Right lung (tissue), 5 donors: ENCODE results near the gene CXCL14. TPM values are rescaled to one million over a fixed set of nuclear protein-coding genes. Genes with fewer than 3 reads are reported as not detected.
A peak's percentile ranks its signal among the peaks of the same experiment; 100 is the strongest.

ENCODE experiments used
- DNase-seq, 2 donors: peaks; one replicate each; pipeline ENCODE4 v3.0.0-alpha.2; 2013
- polyA plus RNA-seq, 5 donors: library from polyadenylated mRNA; unstranded; fragments of 120-200 nt; gene quantifications; one replicate each; pipeline versions ENCODE4 v1.2.1 to v1.2.3, GENCODE V29; 2013; ENCODE audit warnings: inconsistent platforms in 1 of 5, low replicate concordance in 1 of 5; ENCODE audit not compliant: insufficient read length in 5 of 5, insufficient read depth in 1 of 5

CXCL14 gene
- polyA plus RNA-seq, 5 donors: 37.9 to 76.3 (median 55.7) TPM

DNA sequence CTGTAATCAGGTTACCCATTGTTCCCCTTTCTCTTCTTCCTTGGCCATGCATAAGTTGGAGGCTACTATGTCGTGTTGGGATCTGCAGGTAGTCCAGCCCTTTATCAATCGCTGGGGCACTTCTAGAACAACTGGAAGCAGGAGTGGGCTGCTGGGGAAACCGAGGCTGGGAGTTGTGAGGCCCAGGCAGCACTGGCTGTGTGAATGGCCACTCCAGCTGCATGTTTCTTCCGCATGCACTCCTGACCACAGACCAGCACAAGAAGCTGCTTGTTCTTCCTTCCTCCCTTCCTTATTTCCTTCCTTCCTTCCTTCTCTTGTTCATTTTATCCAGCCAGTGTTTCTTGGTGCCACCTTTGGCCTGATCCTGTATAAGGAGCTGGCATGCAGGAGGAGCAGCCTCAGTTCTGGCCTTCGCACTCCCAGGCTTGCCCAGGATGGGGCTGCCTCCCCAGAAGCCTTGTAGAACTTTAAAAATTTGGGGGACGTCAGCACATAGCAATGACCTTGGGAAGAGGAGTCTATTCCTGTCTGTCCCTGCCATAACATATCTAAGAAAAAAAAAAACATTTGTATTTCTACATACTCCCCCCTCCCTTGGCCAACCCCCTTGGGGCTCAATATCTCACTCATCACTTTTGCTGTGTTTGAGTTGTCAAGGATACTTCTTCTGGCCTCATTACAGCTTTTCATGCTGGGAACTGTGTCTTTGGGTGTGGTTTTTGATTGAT, 20.8 kb upstream of the CXCL14 start:
- DNase-seq: no peak

DNA sequence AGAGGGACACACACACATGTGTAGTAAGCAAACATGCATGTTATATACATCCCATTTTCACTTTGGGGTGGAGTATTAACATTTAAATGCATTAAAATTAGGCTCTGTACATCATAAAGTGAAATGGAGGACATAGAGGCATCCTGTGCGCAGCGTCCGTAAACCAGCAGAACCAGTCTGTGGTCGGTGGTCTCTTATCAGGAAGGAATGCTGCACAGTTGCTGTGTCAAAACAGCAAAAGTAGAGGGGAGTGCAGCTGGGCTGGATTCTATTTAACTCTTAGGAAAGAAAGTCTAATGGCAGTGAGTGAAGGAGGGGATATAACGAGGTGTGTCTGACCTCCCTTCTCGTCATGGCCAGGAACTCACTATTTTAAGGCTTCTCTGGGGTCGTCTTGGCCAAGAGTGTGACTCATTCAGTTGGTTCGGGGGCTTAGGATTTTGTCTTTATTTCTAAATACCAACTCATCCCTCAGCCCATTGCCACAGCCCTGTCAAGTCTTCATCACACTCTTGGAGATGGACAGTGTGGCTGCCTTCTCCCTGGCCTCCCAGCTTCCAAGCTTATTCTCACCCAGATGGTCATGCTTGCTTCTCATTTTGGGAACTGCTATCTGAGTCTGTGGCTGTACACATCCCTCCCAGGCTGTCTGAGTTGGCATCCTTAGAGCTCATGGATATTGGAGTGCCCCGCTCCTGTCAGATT, 20.1 kb upstream of the CXCL14 start:
- no peak for DNase-seq

DNA sequence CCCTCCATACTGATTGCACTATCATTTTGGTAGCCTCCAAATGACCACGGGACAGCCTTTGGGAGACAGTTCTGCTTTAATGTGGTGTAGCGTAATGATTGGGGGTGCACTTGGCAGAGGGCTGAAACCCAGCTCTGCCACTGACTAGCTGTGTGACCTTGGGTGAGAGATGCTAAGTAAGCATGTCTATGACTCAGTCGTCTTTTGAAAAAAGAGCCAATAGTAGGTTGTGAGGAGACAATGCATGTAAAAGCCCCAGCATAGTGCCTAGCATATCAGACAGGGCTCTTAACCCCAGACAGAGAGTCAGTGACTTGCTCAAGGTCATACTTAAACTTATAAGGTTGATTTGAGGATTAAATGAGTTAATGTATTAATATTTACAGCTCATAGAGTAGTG, 18.0 kb upstream of the CXCL14 start:
- DNase-seq: no peak

DNA sequence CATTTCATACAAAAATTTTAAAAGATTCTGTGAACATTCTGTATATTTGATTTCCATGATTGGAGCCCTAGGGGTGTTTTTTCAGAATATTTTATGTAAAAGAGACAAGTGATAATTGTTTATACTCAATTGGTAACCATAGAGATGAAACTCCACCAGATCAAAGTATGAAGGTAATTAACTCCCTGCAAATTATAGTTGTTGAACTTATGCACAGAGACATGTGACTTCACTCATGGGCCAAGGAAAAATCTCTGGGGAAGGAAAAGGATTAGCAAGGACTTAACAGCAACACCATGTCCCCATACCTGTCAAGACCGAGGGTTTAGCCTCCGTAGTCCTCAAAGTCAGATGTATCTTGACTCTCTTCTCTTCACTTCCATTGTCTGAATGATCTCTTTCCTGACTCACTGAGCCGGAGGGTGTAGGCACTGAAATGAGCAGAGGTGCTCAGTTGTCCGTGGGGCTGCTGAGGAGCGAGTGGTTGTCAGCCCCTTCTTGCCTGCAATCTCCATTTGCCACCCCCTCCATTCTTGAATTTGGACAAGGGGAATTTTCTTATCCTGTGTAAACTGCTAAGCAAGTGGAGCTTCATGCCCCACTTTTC, 17.5 kb upstream of the CXCL14 start:
- no peak for DNase-seq

DNA sequence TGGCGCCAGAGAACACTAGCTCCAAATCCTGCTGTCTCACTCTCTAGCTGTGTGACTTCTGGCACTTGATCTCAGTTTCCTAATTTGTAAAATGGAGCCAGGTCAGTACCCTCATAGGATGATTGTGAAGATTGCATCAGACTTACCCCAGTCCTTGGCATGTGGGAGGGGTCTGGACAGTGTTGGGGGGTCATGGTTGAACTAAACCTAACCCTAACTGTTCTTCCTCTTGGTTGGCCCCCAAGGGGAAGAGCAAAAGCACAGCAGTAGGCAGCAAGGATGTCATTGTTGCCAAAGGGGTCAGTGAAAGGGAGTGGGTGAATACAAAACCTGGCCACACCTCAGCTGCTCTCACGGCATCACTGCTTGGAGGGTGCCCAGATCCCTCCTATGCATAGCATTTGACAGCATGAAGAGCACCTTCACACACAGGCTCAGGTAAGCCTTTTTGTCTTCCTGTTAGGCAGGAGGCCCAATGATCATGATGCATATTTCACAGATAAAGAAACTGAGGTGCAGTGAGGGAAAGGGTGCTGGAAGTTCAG, 15.7 kb upstream of the CXCL14 start:
- DNase-seq: no peak

DNA sequence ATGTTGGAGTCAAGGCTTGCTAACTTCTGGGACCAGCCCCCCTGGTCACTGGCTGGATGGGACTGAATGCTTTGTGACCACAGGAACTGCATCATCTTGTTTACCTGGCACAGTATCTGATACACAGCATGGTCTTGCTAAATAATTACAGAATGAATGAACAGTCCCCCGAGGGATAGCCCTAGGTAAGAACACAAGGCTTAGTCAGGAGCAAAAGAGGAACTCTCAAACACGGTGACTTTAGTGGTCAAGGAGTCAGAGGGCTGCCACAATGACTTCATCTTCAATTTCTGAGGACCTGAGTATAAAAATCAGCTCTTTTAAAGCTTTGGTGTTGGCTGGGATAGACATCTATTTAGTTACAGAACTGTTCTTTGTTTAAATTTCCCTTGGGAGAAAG, 15.1 kb upstream of the CXCL14 start:
- DNase-seq: no peak

DNA sequence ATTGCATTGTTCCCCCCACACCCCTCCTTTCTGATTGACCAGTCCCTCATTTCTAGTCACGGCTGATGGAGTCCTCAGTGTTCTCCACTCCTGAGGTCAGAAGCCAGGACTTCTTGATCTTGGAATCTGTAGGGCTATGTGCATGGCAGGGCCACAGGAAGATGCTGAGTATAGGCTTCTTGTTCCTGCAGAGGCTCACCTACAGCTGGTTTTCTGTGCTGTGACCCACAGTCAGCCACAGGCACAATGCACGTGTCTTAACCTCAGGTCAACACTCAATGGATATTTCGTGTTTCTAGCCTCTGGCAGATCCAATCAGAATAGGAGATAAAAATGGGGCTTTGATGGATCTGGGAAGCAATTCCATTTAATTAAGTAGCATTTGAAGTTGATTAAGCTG, 14.3 kb upstream of the CXCL14 start:
- DNase-seq: no peak

DNA sequence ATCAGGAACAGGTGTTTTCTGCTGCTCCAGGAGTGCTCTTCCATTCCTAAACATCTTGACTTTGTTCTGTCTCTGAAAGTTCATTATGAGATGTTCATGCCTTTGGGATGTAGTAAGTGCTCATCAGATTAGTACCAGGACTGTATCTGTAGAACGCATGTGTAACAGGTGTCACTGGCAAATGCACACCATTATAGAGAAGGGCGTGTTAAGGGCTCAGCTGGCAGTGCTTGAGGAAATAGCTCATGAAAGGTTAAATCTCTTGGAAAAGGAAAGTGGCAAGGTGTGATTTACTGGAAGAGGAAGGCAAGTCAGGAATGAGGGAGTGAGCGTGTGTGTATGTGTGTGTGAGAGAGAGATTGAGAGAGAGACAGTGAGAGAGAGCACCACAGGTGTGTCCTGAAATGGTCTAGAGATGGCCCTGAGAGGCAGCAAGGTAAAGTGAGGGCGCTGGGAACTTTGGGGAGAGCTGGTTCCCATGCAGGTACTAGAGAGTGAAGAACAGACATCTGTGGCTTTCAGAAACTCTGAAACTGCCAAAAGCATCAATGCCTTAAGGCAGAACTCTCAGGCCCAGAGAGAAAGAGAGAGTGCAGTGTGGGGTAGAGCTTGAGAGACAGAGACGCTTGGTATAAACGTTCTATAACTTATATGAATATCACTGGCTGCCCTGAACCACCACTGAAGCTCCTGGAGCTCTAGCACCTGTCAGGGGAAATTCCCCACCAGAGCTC, 13.7 kb upstream of the CXCL14 start:
- no peak for DNase-seq

DNA sequence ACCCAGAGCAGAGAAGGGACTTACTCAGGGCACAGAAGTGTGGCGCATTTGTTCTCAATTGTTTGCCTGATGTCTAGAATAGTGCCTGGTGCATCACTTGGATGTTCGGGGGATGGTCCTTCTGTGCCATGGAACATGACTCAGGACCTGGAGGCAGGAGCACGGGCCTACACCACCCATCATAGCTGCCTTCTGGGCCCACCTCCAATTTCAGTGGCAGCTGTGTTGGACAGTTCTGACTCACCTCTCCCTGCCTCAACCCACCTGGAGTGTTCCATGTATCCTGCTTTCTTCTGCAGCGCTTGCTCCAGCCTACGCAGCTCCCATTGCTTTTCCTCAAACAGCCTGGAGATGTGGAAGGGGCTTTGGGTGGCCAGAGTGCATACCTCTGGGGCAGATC, 12.5 kb upstream of the CXCL14 start:
- no peak for DNase-seq

DNA sequence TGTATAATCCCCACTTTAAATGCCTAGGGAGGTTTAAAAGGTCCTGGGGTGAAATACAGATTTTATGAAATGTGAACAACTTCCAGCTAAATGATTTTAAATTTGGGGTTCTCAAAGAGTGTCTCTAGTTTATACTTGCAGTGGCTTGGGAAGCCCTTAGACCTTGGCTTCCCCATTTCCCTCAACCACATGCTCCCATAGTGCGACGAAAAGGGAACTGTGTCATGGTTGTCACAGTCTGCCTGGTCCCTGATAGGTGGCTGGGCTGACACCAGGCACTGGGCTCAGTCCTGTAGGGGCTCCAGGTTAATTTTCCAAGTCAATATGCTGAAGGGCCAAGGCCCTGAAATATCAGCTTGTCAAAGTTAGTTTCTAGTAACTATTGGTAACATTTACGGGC, 10.4 kb upstream of the CXCL14 start:
- DNase-seq: no peak

DNA sequence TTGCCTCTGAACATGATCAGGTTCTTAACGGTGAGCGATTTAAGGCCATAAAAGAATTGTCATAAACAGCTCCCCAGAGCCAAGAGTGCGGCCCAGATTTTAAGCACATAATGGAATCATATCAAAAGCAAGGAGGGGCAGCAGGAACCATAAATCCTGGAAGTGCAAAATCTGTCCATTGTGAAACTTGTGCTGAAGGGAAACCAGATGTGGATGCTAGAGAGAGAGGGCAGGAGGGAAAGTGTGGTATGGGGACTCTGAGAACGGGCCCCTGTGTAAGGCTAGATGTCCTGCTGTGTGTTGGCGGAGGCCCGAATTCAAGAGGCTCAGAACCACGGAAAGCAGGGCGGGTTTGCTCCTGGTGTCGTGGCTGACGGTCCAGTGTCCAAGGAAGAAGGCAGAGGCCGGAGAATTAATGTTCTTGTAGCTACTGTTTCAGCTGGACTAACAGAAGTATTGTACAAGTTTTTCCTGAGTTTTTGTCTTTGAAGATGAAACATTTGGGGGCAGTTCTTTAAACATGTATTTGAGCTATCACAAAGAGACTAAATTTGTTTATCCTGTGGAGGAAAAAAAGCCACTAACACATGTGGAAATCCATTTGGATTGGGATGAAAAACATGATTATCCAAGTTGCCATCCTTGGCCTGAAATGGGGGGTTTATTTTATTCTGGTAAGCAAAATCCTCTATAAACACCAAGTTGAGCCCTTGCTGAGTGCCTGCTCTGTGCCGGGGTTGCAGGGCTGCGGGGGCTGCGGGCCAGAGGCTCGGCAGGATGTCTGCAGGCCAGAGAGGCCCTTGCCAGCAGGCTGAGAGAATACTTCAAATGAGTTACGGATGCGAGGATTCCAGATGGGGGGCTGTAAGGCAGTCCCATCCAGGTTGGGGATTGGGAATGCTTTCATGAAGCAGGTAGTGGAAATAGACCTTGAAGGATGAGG, 9.2 kb upstream of the CXCL14 start:
- peak; percentile 64 to 68 for DNase-seq

DNA sequence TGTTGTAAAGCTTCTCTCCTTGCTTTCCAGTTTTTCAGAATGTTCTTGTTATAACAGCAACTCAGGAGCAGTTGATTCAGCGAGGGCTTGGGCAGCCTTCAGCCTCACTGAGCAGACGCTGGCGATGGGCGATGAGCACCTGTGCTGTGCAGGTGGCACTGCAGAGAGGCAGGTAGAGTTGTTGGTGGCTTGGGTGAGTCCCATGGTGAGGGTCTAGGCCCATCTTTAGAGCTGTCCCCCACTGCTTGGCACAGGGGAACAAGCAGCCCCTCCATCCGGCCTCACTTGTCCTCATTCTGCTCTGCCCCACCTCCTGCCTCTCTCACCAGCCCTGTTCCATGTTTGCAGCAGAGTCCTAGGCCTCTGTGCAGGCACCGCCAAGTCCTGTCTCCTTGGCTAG, 6.1 kb upstream of the CXCL14 start:
- no peak for DNase-seq

DNA sequence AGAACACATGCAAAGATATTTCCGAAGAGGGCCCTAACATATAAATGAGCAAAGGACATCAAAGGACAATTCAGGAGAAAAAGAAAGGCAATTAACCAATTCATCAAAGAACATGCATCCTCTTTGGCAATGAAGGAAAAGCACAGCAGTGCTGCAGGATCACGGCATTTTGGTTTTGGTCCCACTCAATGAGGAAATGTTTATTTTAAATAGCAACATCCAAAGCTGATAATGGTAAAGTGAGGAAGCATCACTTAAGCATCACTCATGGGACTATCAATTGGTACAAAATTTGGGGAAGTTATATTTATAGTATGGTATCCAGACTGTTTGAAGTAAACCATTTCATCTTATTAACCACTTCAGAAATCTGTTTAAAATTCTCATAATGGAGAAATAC, 5.5 kb upstream of the CXCL14 start:
- DNase-seq: no peak

DNA sequence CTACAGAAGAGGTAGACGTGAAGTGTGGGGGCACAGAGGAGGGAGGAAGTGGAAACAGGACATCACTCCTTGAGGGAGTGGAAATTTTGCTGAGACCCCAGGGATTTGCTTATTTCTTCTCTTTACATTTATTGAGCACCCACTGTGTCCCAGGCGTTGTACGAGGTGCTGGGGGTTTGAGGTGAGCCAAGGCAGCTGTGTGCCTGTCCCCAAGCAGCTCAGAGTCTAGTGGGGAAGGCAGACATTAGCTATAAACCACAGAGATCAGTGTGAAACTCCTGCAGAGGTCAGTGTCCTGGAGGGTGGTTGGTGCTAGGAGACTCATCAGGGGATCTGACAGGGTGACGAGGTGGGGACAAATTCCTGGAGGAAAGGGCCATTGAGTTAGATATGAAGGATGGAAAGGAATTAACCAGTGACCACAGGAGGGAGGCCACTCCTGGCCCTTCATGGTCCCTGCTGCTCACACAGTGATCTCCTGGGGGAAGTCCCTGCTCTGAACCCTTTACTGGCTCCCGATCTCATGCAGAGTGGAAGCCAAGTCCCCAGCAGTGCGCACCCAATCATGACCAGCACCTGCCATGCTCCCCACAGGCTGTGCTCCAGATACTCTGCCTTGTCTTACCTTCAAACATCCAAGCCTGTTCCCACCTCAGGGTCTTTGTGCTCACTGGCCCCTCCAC, 3.4 kb upstream of the CXCL14 start:
- DNase-seq: no peak

DNA sequence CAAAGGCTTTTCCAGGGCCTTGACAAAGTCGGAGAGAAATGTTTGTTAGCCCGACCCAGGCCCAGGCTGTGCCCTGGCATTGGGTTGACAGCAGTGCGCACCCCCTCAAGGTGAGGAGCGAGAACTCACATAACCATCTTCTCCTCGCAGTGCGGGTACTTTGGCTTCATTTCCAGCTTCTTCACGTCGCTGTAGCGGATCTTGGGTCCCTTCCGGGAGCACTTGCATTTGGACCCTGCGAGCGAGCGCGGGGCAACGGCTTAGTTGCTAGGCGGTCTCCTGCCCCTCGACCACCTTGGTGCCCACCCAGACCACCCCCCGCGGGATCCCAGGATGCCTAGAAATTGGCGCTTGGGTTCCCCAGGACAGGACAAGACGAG, 496 bp downstream of the CXCL14 start:
- peak in 1 of 2 donors; percentile 16 for DNase-seq

DNA sequence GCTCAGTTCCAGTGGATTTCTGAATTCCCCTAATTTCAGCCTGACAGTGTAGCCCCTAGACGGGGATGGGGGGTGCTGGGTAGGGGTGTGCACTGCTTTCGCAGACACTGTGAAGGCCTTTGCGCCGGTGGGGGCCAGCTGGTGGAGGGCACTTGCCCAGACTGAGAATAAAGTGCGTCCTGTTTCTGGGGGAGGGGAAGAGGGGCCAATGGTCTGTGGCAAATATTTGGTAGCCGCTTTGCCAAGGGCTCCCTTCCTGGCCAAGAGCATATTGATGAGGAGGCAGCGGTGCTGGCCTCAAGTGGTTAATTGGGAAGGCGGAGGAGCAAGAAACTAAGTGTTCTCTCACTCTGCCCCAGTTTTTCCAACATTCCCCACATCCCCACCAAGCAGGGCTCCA, 1.4 kb downstream of the CXCL14 start:
- DNase-seq: no peak

DNA sequence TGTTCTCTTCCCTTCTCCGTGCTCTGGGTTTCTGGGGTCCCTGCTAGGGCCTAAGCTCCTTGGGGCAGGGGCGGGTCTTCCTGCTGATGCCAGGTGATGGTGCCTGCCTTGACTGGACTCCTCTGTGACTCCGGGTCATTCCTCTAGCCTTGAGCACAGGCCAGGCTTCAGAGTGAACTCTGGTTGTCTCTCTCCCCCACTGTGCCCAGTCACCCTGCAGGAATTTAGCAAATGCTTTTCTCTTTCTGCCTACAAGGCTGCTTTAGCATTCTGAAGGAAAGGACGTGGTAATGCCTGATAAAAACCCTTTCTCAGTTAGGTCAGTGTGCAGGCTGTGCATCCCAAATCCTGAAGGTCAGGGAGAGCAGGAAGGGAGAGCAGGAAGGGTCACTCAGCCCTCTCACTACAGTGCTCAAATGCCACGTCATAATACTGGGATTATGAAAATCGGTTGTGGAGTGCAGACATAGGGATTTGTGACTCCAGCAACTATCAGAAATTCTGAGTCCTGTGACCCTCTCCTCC, 2.7 kb downstream of the CXCL14 start:
- no peak for DNase-seq

DNA sequence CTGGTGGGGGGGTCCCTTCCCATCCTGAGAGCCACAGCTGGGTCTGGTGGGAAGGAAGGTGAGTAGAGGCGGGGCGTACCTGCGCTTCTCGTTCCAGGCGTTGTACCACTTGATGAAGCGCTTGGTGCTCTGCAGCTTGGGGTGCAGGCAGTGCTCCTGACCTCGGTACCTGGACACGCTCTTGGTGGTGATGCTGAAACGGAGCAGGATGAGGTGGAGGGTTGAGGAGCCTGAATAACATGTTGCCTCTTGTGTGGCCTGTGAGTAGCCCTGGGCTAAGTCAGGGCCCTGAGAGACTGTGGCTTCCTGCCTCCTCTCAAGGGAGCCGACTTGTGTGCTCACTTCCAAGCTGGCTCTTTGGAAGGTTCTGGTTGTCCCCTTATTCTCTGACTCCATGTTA, 4.3 kb downstream of the CXCL14 start:
- no peak for DNase-seq

DNA sequence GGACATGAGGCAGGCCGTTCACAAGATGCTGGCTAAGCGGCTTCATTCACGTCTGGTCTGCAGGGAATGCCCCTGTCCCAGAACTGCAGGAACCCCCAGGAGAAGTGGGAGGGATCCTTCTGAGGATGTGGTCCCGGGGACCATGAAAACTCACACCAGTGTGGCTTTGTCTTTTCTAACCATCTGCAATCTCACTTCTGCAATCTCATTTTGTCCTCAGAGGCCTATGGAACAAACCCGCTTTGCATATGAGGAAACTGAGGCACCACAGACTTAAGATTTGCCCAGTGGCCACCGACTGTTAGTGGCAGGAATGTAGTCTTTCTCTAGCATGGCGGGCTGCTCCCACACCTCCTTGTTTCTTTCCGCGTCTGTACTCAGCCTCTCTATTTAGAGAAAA, 6.9 kb downstream of the CXCL14 start:
- no peak for DNase-seq

DNA sequence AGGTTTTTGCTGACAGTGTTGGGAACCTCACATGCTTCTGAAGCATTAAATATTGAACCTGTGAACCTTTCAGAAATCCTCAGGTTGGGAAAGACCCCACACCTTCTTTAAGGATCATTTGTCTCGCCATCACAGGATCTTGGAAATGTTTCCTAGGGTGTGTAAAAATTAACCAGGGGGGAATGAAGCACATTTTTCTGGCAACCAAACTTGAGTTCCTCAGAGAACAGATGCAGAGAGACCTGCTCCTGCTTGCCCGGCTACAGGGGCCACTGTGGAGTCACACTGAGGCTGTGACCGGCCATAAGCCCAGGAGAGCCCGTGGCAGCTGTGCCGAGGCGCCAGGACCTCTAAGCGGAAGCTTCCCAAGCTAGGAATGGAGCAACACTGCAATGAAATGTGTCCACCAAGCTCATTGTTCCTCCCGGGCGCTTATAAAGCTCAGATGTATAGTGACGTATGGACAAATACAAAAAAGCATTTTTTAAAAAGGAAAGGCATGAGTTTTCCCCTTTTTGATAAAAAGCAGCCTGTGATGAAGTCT, 7.7 kb downstream of the CXCL14 start:
- DNase-seq: no peak
